GM19468 (cell line): Measurements from ENCODE around the gene RFWD3.
A peak's percentile ranks its signal among the peaks of the same experiment; 100 is the strongest.

Source experiments
- ATAC-seq: cut with Tn5 transposase; IDR thresholded peaks from one replicate; pipeline ENCODE4 v1.9.1; 2021; ENCODE audit warnings: mild to moderate bottlenecking, moderate library complexity, moderate number of reproducible peaks; ENCODE audit not compliant: unreplicated experiment; ENCODE audit errors: extremely low read depth

Gene RFWD3, protein sequence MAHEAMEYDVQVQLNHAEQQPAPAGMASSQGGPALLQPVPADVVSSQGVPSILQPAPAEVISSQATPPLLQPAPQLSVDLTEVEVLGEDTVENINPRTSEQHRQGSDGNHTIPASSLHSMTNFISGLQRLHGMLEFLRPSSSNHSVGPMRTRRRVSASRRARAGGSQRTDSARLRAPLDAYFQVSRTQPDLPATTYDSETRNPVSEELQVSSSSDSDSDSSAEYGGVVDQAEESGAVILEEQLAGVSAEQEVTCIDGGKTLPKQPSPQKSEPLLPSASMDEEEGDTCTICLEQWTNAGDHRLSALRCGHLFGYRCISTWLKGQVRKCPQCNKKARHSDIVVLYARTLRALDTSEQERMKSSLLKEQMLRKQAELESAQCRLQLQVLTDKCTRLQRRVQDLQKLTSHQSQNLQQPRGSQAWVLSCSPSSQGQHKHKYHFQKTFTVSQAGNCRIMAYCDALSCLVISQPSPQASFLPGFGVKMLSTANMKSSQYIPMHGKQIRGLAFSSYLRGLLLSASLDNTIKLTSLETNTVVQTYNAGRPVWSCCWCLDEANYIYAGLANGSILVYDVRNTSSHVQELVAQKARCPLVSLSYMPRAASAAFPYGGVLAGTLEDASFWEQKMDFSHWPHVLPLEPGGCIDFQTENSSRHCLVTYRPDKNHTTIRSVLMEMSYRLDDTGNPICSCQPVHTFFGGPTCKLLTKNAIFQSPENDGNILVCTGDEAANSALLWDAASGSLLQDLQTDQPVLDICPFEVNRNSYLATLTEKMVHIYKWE

GRCh38 chr16:74666425-74667254, at the start of gene RFWD3:
Gene RFWD3, minus strand, starts transcription at chr16:74666877. Its CDS starts 5,428 bp downstream, at chr16:74661449.
- peak; percentile 100 for ATAC-seq

DNA sequence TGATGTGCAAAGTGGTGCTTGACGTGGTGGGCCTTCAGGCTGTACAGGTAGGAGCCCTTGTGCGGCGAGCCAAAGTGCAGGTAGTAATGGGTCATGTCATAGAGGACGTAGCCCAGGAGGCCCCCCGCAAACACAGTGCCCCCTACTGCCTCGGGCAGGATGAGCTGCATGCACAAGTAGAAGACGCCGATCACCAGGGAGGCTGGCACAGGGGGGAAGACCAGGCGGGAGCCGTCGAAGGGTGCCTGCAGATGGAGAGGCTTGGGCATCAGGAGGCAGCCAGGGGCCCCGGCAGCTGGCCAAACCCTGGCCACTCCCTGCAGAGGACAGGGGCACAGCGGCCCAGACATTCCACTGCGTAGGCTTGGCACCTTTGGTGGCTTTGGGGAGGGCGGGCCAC, 49.7 kb upstream of the RFWD3 start:
- ATAC-seq = no peak

DNA sequence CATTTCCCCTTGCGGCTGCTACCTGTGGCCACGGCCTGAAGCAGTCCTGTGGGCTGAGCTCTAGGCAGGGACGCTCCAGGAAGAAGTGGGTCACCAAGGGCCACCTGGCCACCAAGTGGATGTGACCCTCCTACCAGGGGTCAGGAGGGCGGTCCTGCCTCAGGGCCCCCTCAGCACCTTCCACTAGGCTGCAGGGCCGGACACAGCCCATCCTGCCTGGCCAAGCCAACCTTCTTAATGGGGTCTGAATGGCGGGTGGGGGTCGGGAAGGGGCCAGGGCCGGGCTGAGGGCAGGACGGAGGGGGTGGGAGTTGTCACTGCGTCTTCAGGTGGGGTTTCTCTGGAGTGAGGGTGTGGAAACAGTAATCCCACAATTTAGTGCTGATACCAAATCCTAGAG, 47.2 kb upstream of the RFWD3 start:
- no peak for ATAC-seq

- no peak for ATAC-seq
Measured at GRCh38 chr16:74713325-74713724, 46.6 kb upstream of the RFWD3 start.

DNA sequence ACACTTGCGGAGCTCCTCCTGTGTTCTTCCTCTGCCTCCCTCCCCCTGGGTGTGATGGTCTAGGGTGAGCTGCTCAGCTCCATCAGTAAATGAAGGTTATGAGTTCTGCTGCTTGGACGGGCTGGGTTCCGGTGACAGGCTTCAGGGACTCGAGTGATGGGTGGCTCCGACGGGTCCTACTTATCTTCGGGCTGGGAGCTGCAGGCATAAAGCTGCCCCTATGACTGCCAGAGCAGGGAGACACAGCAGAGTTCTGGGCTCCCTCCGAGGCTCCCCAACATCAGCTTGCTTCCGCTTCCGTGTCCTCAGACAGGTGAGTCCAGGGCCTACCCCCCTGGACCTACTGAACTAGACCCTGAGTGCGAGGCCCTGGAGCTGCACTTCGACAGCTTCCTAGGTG, 45.3 kb upstream of the RFWD3 start:
- ATAC-seq = no peak

DNA sequence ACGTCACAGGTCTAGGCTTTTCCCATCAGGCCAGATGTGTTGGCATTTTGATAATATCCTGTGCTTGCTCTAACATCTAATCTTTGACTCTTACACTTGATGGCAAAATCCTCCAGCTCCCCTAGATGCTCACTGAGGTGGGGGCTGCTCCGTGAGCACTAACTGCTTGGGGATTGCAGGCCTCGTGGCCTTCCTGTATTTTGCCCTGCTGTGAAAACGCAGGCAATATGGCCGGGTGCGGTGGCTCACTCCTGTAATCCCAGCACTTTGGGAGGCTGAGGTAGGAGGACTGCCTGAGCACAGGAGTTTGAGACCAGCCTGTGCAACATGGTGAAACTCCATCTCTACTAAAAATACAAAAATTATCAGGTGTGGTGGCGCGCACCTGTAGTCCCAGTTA, 43.7 kb upstream of the RFWD3 start:
- no peak for ATAC-seq

DNA sequence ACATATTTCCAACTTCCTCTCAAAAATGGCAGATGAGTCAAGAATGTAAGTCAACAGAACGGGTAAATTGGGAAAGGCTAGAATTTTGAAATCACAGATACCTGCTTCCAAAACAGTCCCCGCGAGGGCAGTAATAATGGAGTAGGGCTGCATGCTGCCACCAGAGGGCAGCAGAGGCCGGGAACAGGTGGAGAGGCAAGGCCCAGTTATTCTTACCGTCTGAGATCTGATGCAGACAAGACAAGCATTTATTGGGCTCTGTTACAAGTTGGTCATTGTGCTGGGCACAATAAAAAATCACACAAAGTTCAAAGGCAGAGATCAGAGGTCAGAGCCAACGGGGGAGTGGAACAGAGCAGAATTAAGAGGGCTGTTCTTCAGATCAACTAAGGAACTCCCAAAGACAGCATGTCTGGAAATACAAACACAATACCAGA, 42.8 kb upstream of the RFWD3 start:
- no peak for ATAC-seq

- ATAC-seq = no peak
Measured at GRCh38 chr16:74700438-74701225, 34.0 kb upstream of the RFWD3 start, which contains the start of gene MLKL. Gene MLKL, minus strand, starts transcription at chr16:74700862. Its CDS starts 5,105 bp downstream, at chr16:74695757.

DNA sequence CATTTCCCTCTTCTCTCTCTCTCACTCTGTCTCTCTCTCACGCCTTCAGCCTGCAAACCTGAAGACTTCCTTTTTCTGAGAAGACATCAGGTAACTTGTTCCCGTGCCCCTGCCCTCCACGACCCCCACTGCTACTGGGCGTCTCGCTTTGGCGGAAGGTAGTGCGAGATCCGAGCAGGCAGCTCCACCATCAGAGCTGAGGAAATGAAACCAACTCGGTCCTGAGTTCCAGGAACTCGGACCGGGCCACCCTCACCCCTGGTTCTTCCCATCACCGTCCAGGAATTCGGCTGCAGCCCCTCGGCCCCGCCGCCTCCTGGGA, 33.4 kb upstream of the RFWD3 start:
- ATAC-seq = no peak

- no peak for ATAC-seq
Measured at GRCh38 chr16:74699666-74700065, 33.0 kb upstream of the RFWD3 start.

- ATAC-seq = no peak
Measured at GRCh38 chr16:74698222-74698621, 31.5 kb upstream of the RFWD3 start.

DNA sequence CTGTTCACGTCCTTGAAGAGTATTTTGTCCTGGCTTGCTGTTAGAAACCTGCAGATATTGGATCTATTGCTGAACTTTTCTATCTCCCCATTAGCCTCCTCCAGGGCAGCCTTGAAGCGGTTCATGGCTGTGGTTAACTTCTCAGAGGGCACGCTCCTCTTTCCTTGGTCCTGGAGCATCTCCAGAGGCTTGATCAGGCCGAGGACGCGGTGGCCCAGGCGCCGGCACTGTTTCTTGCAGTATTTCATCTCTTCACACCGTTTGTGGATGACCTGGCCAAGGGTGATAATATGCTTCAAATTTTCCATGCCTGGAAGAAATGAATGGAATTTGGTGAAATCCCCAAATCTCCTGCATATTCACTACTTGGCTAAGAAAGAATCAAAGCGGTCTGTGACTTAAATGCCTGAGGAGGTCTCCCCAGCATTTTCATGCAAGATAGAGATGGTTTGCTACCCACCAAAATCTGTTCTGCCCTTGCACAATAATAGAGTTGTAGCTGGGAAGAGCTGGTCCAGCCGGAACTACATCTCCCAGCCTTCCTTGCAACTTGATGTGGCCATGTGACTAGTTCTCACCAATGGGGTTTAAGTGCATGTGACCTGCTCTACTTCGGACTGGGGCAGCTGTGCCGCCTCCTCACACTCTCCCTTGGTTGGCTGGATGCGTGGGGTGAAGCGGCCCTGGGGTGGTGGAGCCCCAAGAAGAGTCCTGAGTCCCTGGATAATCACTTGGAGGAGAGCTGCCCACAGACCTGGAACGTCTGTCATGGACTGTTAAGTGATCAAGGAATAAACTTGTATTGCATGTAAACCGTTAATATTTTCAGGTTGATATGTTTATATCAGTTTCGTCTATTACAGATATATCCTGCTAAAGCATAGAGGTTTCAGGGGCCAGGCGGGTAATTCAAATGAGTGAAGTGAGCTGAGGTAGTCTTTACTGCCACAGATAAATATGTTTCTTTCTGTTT, 29.1 kb upstream of the RFWD3 start:
- ATAC-seq = peak; percentile 88

GRCh38 chr16:74691093-74691855, 24.6 kb upstream of the RFWD3 start:
- ATAC-seq = no peak

- no peak for ATAC-seq
Measured at GRCh38 chr16:74682556-74682955, 15.9 kb upstream of the RFWD3 start.

GRCh38 chr16:74680681-74681080, 14.0 kb upstream of the RFWD3 start:
- no peak for ATAC-seq

DNA sequence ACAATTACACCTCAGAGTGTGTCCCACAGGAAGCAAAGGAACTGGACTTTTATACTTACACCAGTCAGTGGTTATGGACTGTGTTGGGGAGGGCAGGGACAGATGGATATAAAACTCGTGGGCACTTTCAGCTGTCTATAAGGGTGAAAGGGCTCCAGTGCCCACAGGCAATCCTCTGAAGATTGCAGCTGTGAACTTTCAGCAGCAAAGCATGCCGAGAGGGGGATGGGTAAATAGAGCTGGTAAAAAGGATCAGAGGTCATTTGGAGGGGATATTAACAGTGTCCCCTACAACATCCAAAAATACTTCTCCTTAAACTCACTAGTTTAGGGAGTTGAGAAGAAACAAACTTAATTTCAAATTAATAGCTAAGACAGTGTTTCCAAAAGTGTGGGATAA, 13.3 kb upstream of the RFWD3 start:
- ATAC-seq = no peak

GRCh38 chr16:74677868-74678267, 11.2 kb upstream of the RFWD3 start:
- no peak for ATAC-seq

DNA sequence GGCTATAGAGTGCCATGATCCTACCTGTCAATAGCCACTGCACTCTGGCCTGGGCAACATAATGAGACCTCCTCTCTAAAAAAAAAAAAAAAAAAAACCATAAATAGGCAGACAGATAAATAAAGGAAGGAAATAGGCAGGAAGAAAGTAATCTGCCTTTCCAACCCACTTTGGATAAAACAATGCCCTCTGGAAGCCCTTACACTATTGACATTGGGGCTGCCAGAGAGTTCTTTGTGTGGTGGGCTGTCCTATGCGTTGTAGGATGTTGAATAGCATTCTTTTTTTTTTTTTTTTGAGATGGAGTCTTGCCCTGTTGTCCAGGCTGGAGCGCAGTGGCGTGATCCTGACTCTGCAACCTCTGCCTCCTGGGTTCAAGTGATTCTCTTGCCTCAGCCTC, 7.2 kb upstream of the RFWD3 start:
- no peak for ATAC-seq
